Measurements from ENCODE around the gene KPNB1. TPM values are rescaled to one million over a fixed set of nuclear protein-coding genes. Genes with fewer than 3 reads are reported as not detected.

KPNB1 gene
- polyA plus RNA-seq, 1 donor from 2014 or later = 117 TPM

- Histone ChIP-seq H3K9me2 (ENCODE audit: insufficient read depth, low read length) (no peaks in the 10 kb centered on the region), H4K20me1 (ENCODE audit: insufficient read depth) (no peaks in the 10 kb centered on the region), H3K79me2 (replicated peaks; ENCODE audit: insufficient read depth, low read length) (peaks cover 6% of the 10 kb centered on the region), H3K9me3 (ENCODE audit: low read length) (no peaks in the 10 kb centered on the region), H3K27ac (ENCODE audit: low read length) (no peak overlapping the region), H3K36me3 (ENCODE audit: insufficient read depth, low read length) (peaks cover 5% of the 10 kb centered on the region), H3K9ac (ENCODE audit: low read length) (no peak overlapping the region), H2AFZ (ENCODE audit: low read depth, low read length) (no peak overlapping the region), H3K4me2 (ENCODE audit: low read length) (no peak overlapping the region), H3F3A (ENCODE audit: insufficient read depth, low read length, poor library complexity, severe bottlenecking) (no peaks in the 10 kb centered on the region), H3K4me3 (ENCODE audit: low read length) (no peak overlapping the region), H3K27me3 (ENCODE audit: insufficient read depth, low read depth, low read length) (no peaks in the 10 kb centered on the region)
- TF ChIP-seq SMC3 (conservative IDR thresholded peaks at IDR 0.05; ENCODE audit: poor library complexity) (no peak), CTCF (IDR thresholded peaks at IDR 0.05; ENCODE audit: poor library complexity, severe bottlenecking) (no peak), POLR2AphosphoS5 (IDR thresholded peaks at IDR 0.05) (no peak), TAF1 (IDR thresholded peaks at IDR 0.05; ENCODE audit: low read depth) (no peak), EZH2 (IDR thresholded peaks at IDR 0.05; ENCODE audit: borderline replicate concordance, insufficient read depth, low read length, poor library complexity, severe bottlenecking) (no peak), RAD21 (conservative IDR thresholded peaks at IDR 0.05) (no peak), EP300 (conservative IDR thresholded peaks at IDR 0.05; ENCODE audit: poor library complexity, severe bottlenecking) (no peak), REST (IDR thresholded peaks at IDR 0.05; ENCODE audit: borderline replicate concordance) (no peak), MXI1 (conservative IDR thresholded peaks at IDR 0.05; ENCODE audit: poor library complexity, severe bottlenecking) (no peak)
Measured at GRCh38 chr17:47660064-47660492, 10.4 kb downstream of the KPNB1 start.

- Histone ChIP-seq H4K20me1 (ENCODE audit: insufficient read depth) (no peaks in the 10 kb centered on the region), H3K4me2 (ENCODE audit: low read length) (no peak overlapping the region), H3K9me3 (ENCODE audit: low read length) (no peaks in the 10 kb centered on the region), H2AFZ (ENCODE audit: low read depth, low read length) (no peak overlapping the region), H3K36me3 (ENCODE audit: insufficient read depth, low read length) (no peaks in the 10 kb centered on the region), H3K4me3 (ENCODE audit: low read length) (no peak overlapping the region), H3K27ac (ENCODE audit: low read length) (no peak overlapping the region), H3K9me2 (ENCODE audit: insufficient read depth, low read length) (no peaks in the 10 kb centered on the region), H3F3A (ENCODE audit: insufficient read depth, low read length, poor library complexity, severe bottlenecking) (no peaks in the 10 kb centered on the region), H3K9ac (ENCODE audit: low read length) (no peak overlapping the region), H3K79me2 (replicated peaks; ENCODE audit: insufficient read depth, low read length) (no peaks in the 10 kb centered on the region), H3K27me3 (ENCODE audit: insufficient read depth, low read depth, low read length) (no peaks in the 10 kb centered on the region)
- TF ChIP-seq RAD21 (conservative IDR thresholded peaks at IDR 0.05) (peak; percentile 78), MXI1 (conservative IDR thresholded peaks at IDR 0.05; ENCODE audit: poor library complexity, severe bottlenecking) (peak; percentile 19), SMC3 (conservative IDR thresholded peaks at IDR 0.05; ENCODE audit: poor library complexity) (peak; percentile 84), EP300 (conservative IDR thresholded peaks at IDR 0.05; ENCODE audit: poor library complexity, severe bottlenecking) (no peak), CTCF (IDR thresholded peaks at IDR 0.05; ENCODE audit: poor library complexity, severe bottlenecking) (peak; percentile 88)
Measured at GRCh38 chr17:47663912-47664623, 14.3 kb downstream of the KPNB1 start.
